ENCODE data around the gene VAPB. TPM values are rescaled to one million over a fixed set of nuclear protein-coding genes. Genes with fewer than 3 reads are reported as not detected.

The VAPB gene
- total and polyA plus RNA-seq, 7 donors = 23.4 to 47.6 (median 36.9) TPM

- TF ChIP-seq, protein P1, sequence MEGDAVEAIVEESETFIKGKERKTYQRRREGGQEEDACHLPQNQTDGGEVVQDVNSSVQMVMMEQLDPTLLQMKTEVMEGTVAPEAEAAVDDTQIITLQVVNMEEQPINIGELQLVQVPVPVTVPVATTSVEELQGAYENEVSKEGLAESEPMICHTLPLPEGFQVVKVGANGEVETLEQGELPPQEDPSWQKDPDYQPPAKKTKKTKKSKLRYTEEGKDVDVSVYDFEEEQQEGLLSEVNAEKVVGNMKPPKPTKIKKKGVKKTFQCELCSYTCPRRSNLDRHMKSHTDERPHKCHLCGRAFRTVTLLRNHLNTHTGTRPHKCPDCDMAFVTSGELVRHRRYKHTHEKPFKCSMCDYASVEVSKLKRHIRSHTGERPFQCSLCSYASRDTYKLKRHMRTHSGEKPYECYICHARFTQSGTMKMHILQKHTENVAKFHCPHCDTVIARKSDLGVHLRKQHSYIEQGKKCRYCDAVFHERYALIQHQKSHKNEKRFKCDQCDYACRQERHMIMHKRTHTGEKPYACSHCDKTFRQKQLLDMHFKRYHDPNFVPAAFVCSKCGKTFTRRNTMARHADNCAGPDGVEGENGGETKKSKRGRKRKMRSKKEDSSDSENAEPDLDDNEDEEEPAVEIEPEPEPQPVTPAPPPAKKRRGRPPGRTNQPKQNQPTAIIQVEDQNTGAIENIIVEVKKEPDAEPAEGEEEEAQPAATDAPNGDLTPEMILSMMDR (IDR thresholded peaks at IDR 0.05) = no peak
- TF ChIP-seq POLR2AphosphoS5 (IDR thresholded peaks at IDR 0.05) (no peak), POLR2A (IDR thresholded peaks at IDR 0.05) (no peak), EP300 (IDR thresholded peaks at IDR 0.05) (no peak)
- Histone ChIP-seq H3K36me3 (no peaks in the 10 kb centered on the region), H3K27ac (no peak overlapping the region), H3K9me3 (no peaks in the 10 kb centered on the region), H3K4me1 (no peaks in the 10 kb centered on the region), H3K4me3 (no peak overlapping the region), H3K27me3 (no peaks in the 10 kb centered on the region)
- 95 to 96% methylated on average over 6 of the region's 6 CpGs for WGBS, 2 donors
- no peak for DNase-seq
- intact Hi-C loops (cut with DNase I) = no loop called here
These were observed 72.9 kb downstream of the VAPB start for GRCh38 chr20:58461899-58462298.

GRCh38 chr20:58463256-58463655, 74.2 kb downstream of the VAPB start:
- no peak for TF ChIP-seq POLR2AphosphoS5 (IDR thresholded peaks at IDR 0.05)
- TF ChIP-seq, protein P1 (IDR thresholded peaks at IDR 0.05) = no peak
- no peak for TF ChIP-seq EP300 (IDR thresholded peaks at IDR 0.05)
- no peak for TF ChIP-seq POLR2A (IDR thresholded peaks at IDR 0.05)
- no peak for DNase-seq
- no peak overlapping the region for H3K27ac ChIP-seq
- H3K4me1 ChIP-seq = peaks cover 0 to 12% (median 9%) of the 10 kb centered on the region in 4 donors
- WGBS, 2 donors = 77 to 85% methylated on average over 10 of the region's 10 CpGs
- intact Hi-C loops (cut with DNase I) = no loop called here
- H3K9me3 ChIP-seq = no peaks in the 10 kb centered on the region
- no peak overlapping the region for H3K4me3 ChIP-seq
- no peaks in the 10 kb centered on the region for H3K36me3 ChIP-seq
- H3K27me3 ChIP-seq = no peaks in the 10 kb centered on the region

DNA sequence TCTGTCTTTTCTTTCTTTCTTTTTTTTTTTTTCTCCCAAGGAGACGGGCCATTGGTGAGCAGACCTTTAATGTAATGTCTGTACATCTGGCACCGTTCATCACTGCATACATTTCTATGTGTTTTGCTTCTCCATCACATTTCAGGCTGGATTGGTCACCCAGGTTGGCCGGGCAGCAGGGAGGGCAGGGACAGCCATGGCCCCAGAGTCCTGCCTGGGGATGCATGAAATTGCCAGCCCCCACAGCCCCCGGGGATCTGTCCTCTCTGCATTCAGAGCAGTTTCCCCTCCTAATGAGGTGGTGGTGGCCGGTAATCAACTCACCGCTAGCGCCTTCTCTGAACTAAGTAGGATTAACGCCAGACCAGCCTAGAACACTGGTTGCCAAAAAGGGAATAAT, 75.8 kb downstream of the VAPB start:
- no peak for DNase-seq
- Histone ChIP-seq H3K4me3 (no peak overlapping the region), H3K27ac (no peak overlapping the region), H3K27me3 (no peaks in the 10 kb centered on the region), H3K4me1 (peaks cover 0 to 25% (median 21%) of the 10 kb centered on the region in 4 donors), H3K9me3 (no peaks in the 10 kb centered on the region), H3K36me3 (no peaks in the 10 kb centered on the region)
- WGBS, 2 donors = 73 to 79% methylated on average over 8 of the region's 8 CpGs
- intact Hi-C loops (cut with DNase I) = no loop called here
- TF ChIP-seq, protein P1 (IDR thresholded peaks at IDR 0.05) = no peak
- TF ChIP-seq POLR2AphosphoS5 (IDR thresholded peaks at IDR 0.05) (no peak), EP300 (IDR thresholded peaks at IDR 0.05) (no peak), POLR2A (IDR thresholded peaks at IDR 0.05) (no peak)

DNA sequence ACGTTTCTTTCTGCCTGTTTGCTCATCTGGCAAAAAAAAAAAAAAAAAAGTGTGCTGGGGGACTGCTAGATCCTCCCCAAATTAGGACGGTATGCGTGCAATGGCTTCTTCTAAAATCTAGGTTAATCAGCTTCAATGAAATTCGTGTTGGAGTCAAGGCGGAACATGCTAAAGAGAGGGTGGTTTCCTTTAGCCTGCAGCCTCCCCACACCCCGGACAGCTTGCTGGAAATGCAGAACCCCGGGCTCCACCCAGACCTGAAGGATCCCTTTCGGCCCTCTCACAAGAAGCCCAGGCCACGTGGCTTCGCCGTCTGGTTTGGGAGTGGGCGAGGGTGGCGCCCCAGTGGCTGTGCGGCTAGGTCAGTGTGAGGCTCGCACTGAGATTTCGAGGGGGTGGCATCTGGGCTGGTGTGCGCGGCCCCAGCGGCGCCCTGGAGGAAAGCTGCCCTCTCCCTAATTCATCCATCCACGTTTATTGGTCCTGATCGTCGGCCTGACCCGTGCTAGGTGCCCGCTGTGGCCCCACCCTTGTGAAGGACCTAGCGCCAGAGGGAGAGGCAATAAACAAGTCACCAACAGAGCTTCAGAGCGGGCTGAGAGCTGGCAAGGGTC, 77.2 kb downstream of the VAPB start:
- no peak overlapping the region for H3K27ac ChIP-seq
- 78 to 91% methylated on average over 27 of the region's 27 CpGs for WGBS, 2 donors
- no peak for DNase-seq

More for the DNA sequence above, 77.2 kb downstream of the VAPB start:
- peaks cover 0 to 36% (median 30%) of the 10 kb centered on the region in 4 donors for H3K4me1 ChIP-seq
- intact Hi-C loops (cut with DNase I) = no loop called here
- no peaks in the 10 kb centered on the region for H3K36me3 ChIP-seq
- no peak overlapping the region for H3K4me3 ChIP-seq
- no peaks in the 10 kb centered on the region for H3K9me3 ChIP-seq
- no peak for TF ChIP-seq EP300 (IDR thresholded peaks at IDR 0.05)
- TF ChIP-seq POLR2A (IDR thresholded peaks at IDR 0.05) = no peak
- TF ChIP-seq, protein P1 (IDR thresholded peaks at IDR 0.05) = no peak
- no peak for TF ChIP-seq POLR2AphosphoS5 (IDR thresholded peaks at IDR 0.05)
- H3K27me3 ChIP-seq = no peaks in the 10 kb centered on the region
